HL-60 (cell line): ENCODE data around the gene NRF1.

Experiments used
- DNase-seq, 2 experiments: peaks; one replicate each; pipeline ENCODE4 v3.0.0-alpha.2; 2010 to 2020; ENCODE audit warnings: low read depth in 1 of 2, low spot score in 1 of 2
- H3K27ac ChIP-seq: fragments of 250-450 bp; sonication (Bioruptor Pico); replicated peaks from 2 replicates; pipeline ENCODE4 v1.5.1; 2020; ENCODE audit warnings: mild to moderate bottlenecking, moderate library complexity
- H3K27me3 ChIP-seq: fragments of 250-450 bp; sonication (Bioruptor Pico); 2 replicates; pipeline ENCODE4 v1.5.1; 2021; ENCODE audit warnings: mild to moderate bottlenecking, moderate library complexity; ENCODE audit not compliant: insufficient read depth, poor library complexity, severe bottlenecking
- H3K4me3 ChIP-seq: replicated peaks from 2 replicates; pipeline ENCODE4 v1.5.1; 2011; ENCODE audit warnings: mild to moderate bottlenecking, control low read depth, low read length; ENCODE audit not compliant: insufficient read depth
- GABPA ChIP-seq: IDR thresholded peaks from 2 replicates; pipeline ENCODE4 v1.6.1; 2012; ENCODE audit warnings: low read depth
- POLR2AphosphoS5 ChIP-seq: IDR thresholded peaks from 2 replicates; pipeline ENCODE4 v1.6.1; 2012; ENCODE audit warnings: low read depth
- REST ChIP-seq: IDR thresholded peaks from 2 replicates; pipeline ENCODE4 v1.6.1; 2012; ENCODE audit warnings: low read depth; ENCODE audit not compliant: insufficient replicate concordance
- SPI1 ChIP-seq: IDR thresholded peaks from 2 replicates; pipeline ENCODE4 v1.6.1; 2012; ENCODE audit warnings: low read depth, mild to moderate bottlenecking, borderline replicate concordance
- TF ChIP-seq, protein P1 (sequence below): IDR thresholded peaks from one replicate; pipeline ENCODE4 v1.5.1; 2011; ENCODE audit warnings: low read length, control low read depth, inconsistent platforms; ENCODE audit not compliant: insufficient read depth

Gene NRF1

GRCh38 chr7:129569326-129569725 lies 42.2 kb upstream of the NRF1 start:
- DNase-seq, result no peak
- Histone ChIP-seq H3K27ac (no peak overlapping the region), H3K27me3 (no peaks in the 10 kb centered on the region), H3K4me3 (no peak overlapping the region)
- TF ChIP-seq SPI1 (no peak), POLR2AphosphoS5 (no peak), GABPA (no peak), REST (no peak)
- TF ChIP-seq, protein P1, sequence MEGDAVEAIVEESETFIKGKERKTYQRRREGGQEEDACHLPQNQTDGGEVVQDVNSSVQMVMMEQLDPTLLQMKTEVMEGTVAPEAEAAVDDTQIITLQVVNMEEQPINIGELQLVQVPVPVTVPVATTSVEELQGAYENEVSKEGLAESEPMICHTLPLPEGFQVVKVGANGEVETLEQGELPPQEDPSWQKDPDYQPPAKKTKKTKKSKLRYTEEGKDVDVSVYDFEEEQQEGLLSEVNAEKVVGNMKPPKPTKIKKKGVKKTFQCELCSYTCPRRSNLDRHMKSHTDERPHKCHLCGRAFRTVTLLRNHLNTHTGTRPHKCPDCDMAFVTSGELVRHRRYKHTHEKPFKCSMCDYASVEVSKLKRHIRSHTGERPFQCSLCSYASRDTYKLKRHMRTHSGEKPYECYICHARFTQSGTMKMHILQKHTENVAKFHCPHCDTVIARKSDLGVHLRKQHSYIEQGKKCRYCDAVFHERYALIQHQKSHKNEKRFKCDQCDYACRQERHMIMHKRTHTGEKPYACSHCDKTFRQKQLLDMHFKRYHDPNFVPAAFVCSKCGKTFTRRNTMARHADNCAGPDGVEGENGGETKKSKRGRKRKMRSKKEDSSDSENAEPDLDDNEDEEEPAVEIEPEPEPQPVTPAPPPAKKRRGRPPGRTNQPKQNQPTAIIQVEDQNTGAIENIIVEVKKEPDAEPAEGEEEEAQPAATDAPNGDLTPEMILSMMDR, result no peak

DNA sequence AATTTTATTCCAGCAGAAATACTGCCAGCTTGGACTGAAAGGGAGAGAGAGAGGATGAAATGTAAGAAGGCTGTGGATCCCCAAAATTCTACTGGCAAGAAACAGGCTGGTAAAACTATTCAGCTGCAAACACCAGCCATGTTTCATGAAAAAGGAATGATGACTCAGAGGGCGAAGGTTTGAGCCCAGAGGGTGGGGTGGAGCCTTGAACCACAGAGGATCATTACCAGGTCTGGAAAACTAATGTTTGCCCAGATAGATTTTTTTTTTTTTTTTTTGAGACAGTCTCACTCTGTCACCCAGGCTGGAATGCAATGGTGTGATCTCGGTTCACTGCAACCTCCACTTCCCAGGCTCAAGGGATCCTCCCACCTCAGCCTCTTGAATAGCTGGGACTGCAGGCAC lies 41.7 kb upstream of the NRF1 start:
- no peak for DNase-seq
- Histone ChIP-seq H3K27me3 (no peaks in the 10 kb centered on the region), H3K27ac (no peak overlapping the region), H3K4me3 (no peak overlapping the region)
- no peak for TF ChIP-seq SPI1
- TF ChIP-seq GABPA, result no peak
- TF ChIP-seq, protein P1, result no peak
- no peak for TF ChIP-seq REST
- TF ChIP-seq POLR2AphosphoS5, result no peak

DNA sequence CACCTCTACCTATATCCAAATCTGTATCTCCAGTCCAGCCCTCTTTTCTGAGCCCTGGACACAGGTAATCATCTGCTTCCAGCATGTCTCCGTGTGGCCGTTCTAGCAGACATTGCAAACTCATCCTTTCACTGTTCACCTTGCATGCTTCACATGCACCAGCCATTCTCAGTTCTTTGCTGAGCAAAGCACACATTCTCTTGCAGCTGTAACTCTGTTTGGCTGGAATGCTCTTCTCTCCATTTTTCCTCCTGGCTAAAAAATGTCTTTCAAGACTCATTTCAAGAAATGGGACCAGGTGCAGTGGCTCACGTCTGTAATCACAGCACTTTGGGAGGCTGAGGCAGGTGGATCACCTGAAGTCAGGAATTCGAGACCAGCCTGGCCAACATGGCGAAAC lies 40.3 kb upstream of the NRF1 start:
- no peak for TF ChIP-seq GABPA
- TF ChIP-seq POLR2AphosphoS5, result no peak
- TF ChIP-seq REST, result no peak
- TF ChIP-seq SPI1, result no peak
- TF ChIP-seq, protein P1, result no peak
- H3K4me3 ChIP-seq, result no peak overlapping the region
- no peak for DNase-seq
- no peak overlapping the region for H3K27ac ChIP-seq
- H3K27me3 ChIP-seq, result no peaks in the 10 kb centered on the region
